IMR-90 (cell line): Measurements from ENCODE around the gene TPM2. TPM values are rescaled to one million over a fixed set of nuclear protein-coding genes. Genes with fewer than 3 reads are reported as not detected.

Experiments
- ATAC-seq: fragments of 200-7000 bp; cut with Tn5 transposase; 2 replicates; pipeline ENCODE4 v1.9.1; 2020; ENCODE audit warnings: low read depth, mild to moderate bottlenecking, moderate library complexity
- BruUV-seq: library from RNA; stranded (reverse); fragments of 400-500 nt; replicated peaks from 2 replicates; lab custom pipeline; 2021; lab: Mats Ljungman, UMichigan
- CTCF ChIA-PET: fragments of 300-600 bp; formaldehyde crosslinking; extraction: SDS; loops from one replicate; lab custom pipeline; 2021; ENCODE audit warnings: antibody characterized with exemption; lab: Yijun Ruan, JAX
- POLR2A ChIA-PET: fragments of 300-600 bp; sonication (Branson Sonifier 250); formaldehyde crosslinking; loops from one replicate; lab custom pipeline; 2022; ENCODE audit warnings: antibody characterized with exemption; ENCODE audit not compliant: unreplicated experiment; lab: Charles Lee
- DNase-seq: peaks from one replicate; pipeline ENCODE4 v3.0.0; 2013
- H2AFZ ChIP-seq: replicated peaks from 2 replicates; pipeline ENCODE3; 2013; ENCODE audit warnings: low read length, mild to moderate bottlenecking; ENCODE audit not compliant: poor library complexity
- H2AK5ac ChIP-seq: 2 replicates; pipeline ENCODE4 v1.6.1; 2013; ENCODE audit warnings: low read depth, low read length, inconsistent platforms
- H2AK9ac ChIP-seq: replicated peaks from 2 replicates; pipeline ENCODE3; 2013; ENCODE audit warnings: mild to moderate bottlenecking, low read depth, low read length, moderate library complexity; ENCODE audit not compliant: poor library complexity
- H2BK120ac ChIP-seq: 2 replicates; pipeline ENCODE4 v1.6.1; 2013; ENCODE audit warnings: low read depth, low read length, inconsistent platforms
- H2BK15ac ChIP-seq: 3 replicates; pipeline ENCODE4 v1.6.1; 2013; ENCODE audit warnings: low read depth, low read length, inconsistent platforms
- H2BK20ac ChIP-seq: 2 replicates; pipeline ENCODE4 v1.6.1; 2013; ENCODE audit warnings: low read depth, mild to moderate bottlenecking, inconsistent platforms, low read length, moderate library complexity
- H2BK5ac ChIP-seq: 2 replicates; pipeline ENCODE4 v1.6.1; 2013; ENCODE audit warnings: mild to moderate bottlenecking, low read depth, low read length, inconsistent platforms; ENCODE audit not compliant: poor library complexity, severe bottlenecking
- H3K14ac ChIP-seq: replicated peaks from 2 replicates; pipeline ENCODE4 v1.6.1; 2013; ENCODE audit warnings: low read depth, low read length, inconsistent platforms
- H3K18ac ChIP-seq: 2 replicates; pipeline ENCODE4 v1.6.1; 2013; ENCODE audit warnings: low read depth, low read length, control low read depth
- H3K23ac ChIP-seq: 2 replicates; pipeline ENCODE4 v1.6.1; 2013; ENCODE audit warnings: low read depth, low read length, inconsistent platforms
- H3K27ac ChIP-seq: 2 replicates; pipeline ENCODE4 v1.5.1; 2013; ENCODE audit warnings: mild to moderate bottlenecking, control low read depth, low read length; ENCODE audit not compliant: insufficient read depth
- H3K27me3 ChIP-seq: 2 replicates; pipeline ENCODE4 v1.6.1; 2013; ENCODE audit warnings: low read length; ENCODE audit not compliant: control insufficient read depth, insufficient read depth
- H3K36me3 ChIP-seq: 2 replicates; pipeline ENCODE4 v1.6.1; 2013; ENCODE audit warnings: low read length, mixed read lengths; ENCODE audit not compliant: control insufficient read depth, insufficient read depth
- H3K4ac ChIP-seq: 2 replicates; pipeline ENCODE4 v1.6.1; 2013; ENCODE audit warnings: low read depth, low read length, inconsistent platforms
- H3K4me1 ChIP-seq: 2 replicates; pipeline ENCODE4 v1.6.1; 2013; ENCODE audit warnings: low read length, mixed read lengths; ENCODE audit not compliant: control insufficient read depth, insufficient read depth
- H3K4me2 ChIP-seq: 2 replicates; pipeline ENCODE4 v1.6.1; 2013; ENCODE audit warnings: low read depth, mild to moderate bottlenecking, control low read depth, low read length, moderate library complexity
- H3K4me3 ChIP-seq: 2 replicates; pipeline ENCODE4 v1.5.1; 2013; ENCODE audit warnings: low read depth, mild to moderate bottlenecking, control low read depth, low read length, moderate library complexity; ENCODE audit not compliant: insufficient read depth
- H3K56ac ChIP-seq: 2 replicates; pipeline ENCODE4 v1.6.1; 2013; ENCODE audit warnings: low read length, inconsistent platforms; ENCODE audit not compliant: insufficient read depth; ENCODE audit errors: extremely low read depth
- H3K79me1 ChIP-seq, 2 experiments: 2 replicates each; pipeline ENCODE4 v1.6.1; 2013; ENCODE audit warnings: low read length in 2 of 2, inconsistent platforms in 1 of 2, low read depth in 1 of 2
- H3K9ac ChIP-seq: 2 replicates; pipeline ENCODE4 v1.6.1; 2013; ENCODE audit warnings: low read depth, low read length, control low read depth
- H3K9me1 ChIP-seq: 2 replicates; pipeline ENCODE4 v1.6.1; 2013; ENCODE audit warnings: low read length, inconsistent platforms; ENCODE audit not compliant: insufficient read depth
- H3K9me3 ChIP-seq: 2 replicates; pipeline ENCODE4 v1.6.1; 2013; ENCODE audit warnings: low read length; ENCODE audit not compliant: control insufficient read depth, insufficient read depth
- H4K20me1 ChIP-seq: 2 replicates; pipeline ENCODE4 v1.6.1; 2013; ENCODE audit warnings: low read length, inconsistent platforms; ENCODE audit not compliant: insufficient read depth
- H4K5ac ChIP-seq: 2 replicates; pipeline ENCODE4 v1.6.1; 2013; ENCODE audit warnings: mild to moderate bottlenecking, low read depth, low read length, control low read depth
- H4K8ac ChIP-seq, 2 experiments: 2 replicates each; pipeline ENCODE4 v1.6.1; 2013; ENCODE audit warnings: low read depth in 2 of 2, low read length in 2 of 2, control low read depth in 1 of 2, inconsistent platforms in 1 of 2
- H4K91ac ChIP-seq: 2 replicates; pipeline ENCODE4 v1.6.1; 2013; ENCODE audit warnings: low read depth, low read length, inconsistent platforms; ENCODE audit not compliant: insufficient read depth
- CHD1 ChIP-seq: IDR thresholded peaks from 2 replicates; pipeline ENCODE4 v1.6.1; 2012; ENCODE audit warnings: low read depth, low read length, improper control_type of control experiment
- CTCF ChIP-seq: conservative IDR thresholded peaks from 2 replicates; pipeline ENCODE4 v1.5.1; 2012; ENCODE audit warnings: mild to moderate bottlenecking, low read depth, low read length, improper control_type of control experiment
- ELK1 ChIP-seq: fragments of 150-350 bp; IDR thresholded peaks from 2 replicates; pipeline ENCODE4 v1.6.1; 2016; ENCODE audit warnings: low read depth, mild to moderate bottlenecking, low read length, moderate library complexity, borderline replicate concordance
- FOS ChIP-seq: fragments of 150-350 bp; IDR thresholded peaks from 2 replicates; pipeline ENCODE4 v1.6.1; 2016; ENCODE audit warnings: low read depth, low read length
- MAZ ChIP-seq: IDR thresholded peaks from 2 replicates; pipeline ENCODE4 v1.6.1; 2012; ENCODE audit warnings: low read depth, mild to moderate bottlenecking, low read length, improper control_type of control experiment, moderate library complexity, borderline replicate concordance
- MXI1 ChIP-seq: IDR thresholded peaks from 2 replicates; pipeline ENCODE4 v1.6.1; 2012; ENCODE audit warnings: low read depth, mild to moderate bottlenecking, low read length, moderate library complexity, borderline replicate concordance
- NFE2L2 ChIP-seq: fragments of 150-350 bp; IDR thresholded peaks from 2 replicates; pipeline ENCODE4 v1.6.1; 2016; ENCODE audit warnings: low read depth, mild to moderate bottlenecking, low read length
- POLR2A ChIP-seq: IDR thresholded peaks from 2 replicates; pipeline ENCODE4 v1.6.1; 2012; ENCODE audit warnings: mild to moderate bottlenecking, low read depth, low read length
- RFX5 ChIP-seq: IDR thresholded peaks from 2 replicates; pipeline ENCODE4 v1.8.0; 2012; ENCODE audit warnings: low read depth, mild to moderate bottlenecking, low read length, moderate library complexity
- SMC3 ChIP-seq: fragments of 150-350 bp; IDR thresholded peaks from 2 replicates; pipeline ENCODE4 v1.6.1; 2016; ENCODE audit warnings: low read depth, mild to moderate bottlenecking, antibody characterized with exemption, low read length, moderate library complexity
- USF2 ChIP-seq: fragments of 150-350 bp; IDR thresholded peaks from 2 replicates; pipeline ENCODE4 v1.6.1; 2017; ENCODE audit warnings: mild to moderate bottlenecking, antibody characterized with exemption, low read length, low read depth
- WGBS, 2 experiments: methylation state at CpG; one replicate each; pipeline versions ENCODE4 v1.1.5 to v1.1.7; 2013; ENCODE audit warnings: missing lambda C conversion rate in 2 of 2; ENCODE audit not compliant: insufficient read length in 1 of 2; ENCODE audit errors: extremely low coverage in 2 of 2; 5-methylcytosine and 5-hydroxymethylcytosine counted together
- dilution Hi-C: fragments of 300-500 bp; cut with HindIII; formaldehyde crosslinking; loops from one replicate; pipeline ENCODE4 v1.14.3; 2018; ENCODE audit warnings: low sequenced_read_pairs; ENCODE audit not compliant: unreplicated experiment
- in situ Hi-C: fragments of 300-500 bp; cut with MboI; formaldehyde crosslinking; loops from 3 replicates; pipeline ENCODE4 v1.14.3; 2019; ENCODE audit warnings: low sequenced_read_pairs, inconsistent platforms, mixed read lengths
- intact Hi-C: fragments of 100-400 bp; cut with micrococcal nuclease; formaldehyde crosslinking; loops from 2 replicates; pipeline ENCODE4 v1.10.0; 2022
- polyA plus RNA-seq, 3 experiments: library from polyadenylated mRNA; depleted of rRNA; stranded (reverse); fragments of >200 nt; gene quantifications; 2 replicates each; pipeline ENCODE4 v1.2.3, GENCODE V29; 2012; ENCODE audit warnings: low replicate concordance in 1 of 3
- total RNA-seq: library from RNA; depleted of rRNA; stranded (reverse); fragments of >200 nt; gene quantifications from 2 replicates; pipeline ENCODE4 v1.2.3, GENCODE V29; 2012

The TPM2 gene
- total and polyA plus RNA-seq, 2 of the 4 experiments (the other 2 are of a cell fraction), result 960 to 2,500 TPM

- H4K91ac ChIP-seq, result no peak overlapping the region
- H2BK120ac ChIP-seq, result no peak overlapping the region
- H3K36me3 ChIP-seq, result no peaks in the 10 kb centered on the region
- H4K8ac ChIP-seq, result no peak overlapping the region
- H3K9ac ChIP-seq, result no peak overlapping the region
- H3K4me2 ChIP-seq, result no peak overlapping the region
- no peak overlapping the region for H3K27ac ChIP-seq
- no peaks in the 10 kb centered on the region for H3K27me3 ChIP-seq
- peaks cover 13% of the 10 kb centered on the region; the same call in 1 of the 2 replicates for H3K4me1 ChIP-seq
- ChIA-PET CTCF (no interaction called here), POLR2A (interaction anchor here (0.6 kb wide), 1 partner anchor 36 kb away, joined by 5 read pairs; the partner anchor contains the start of gene TPM2)
- ATAC-seq (no peak), DNase-seq (no peak)
- no peak overlapping the region for H3K4ac ChIP-seq
- H3K14ac ChIP-seq, result no peak overlapping the region
- H4K5ac ChIP-seq, result no peak overlapping the region
- H3K56ac ChIP-seq, result no peak overlapping the region
- no peak overlapping the region for H2BK20ac ChIP-seq
- no peaks in the 10 kb centered on the region for H3K9me3 ChIP-seq
- no CpG with 5 or more reads among the region's 2 CpGs for WGBS, 2 experiments
- H3K79me1 ChIP-seq, result peaks cover 0 to 1% of the 10 kb centered on the region in 2 experiments; a peak in 3 of 4 replicates
- H2AK9ac ChIP-seq, result no peak overlapping the region
- BruUV-seq, result no TSS peak
- in situ Hi-C loops (loop anchor here (10.0 kb wide), 1 partner anchor 149 kb away; no protein-coding TSS in a partner anchor), dilution Hi-C loops (no loop called here), intact Hi-C loops (loop anchor here (10.0 kb wide), 2 partner anchors 161 to 169 kb away; partner anchors contain the start of genes HINT2 and SPAG8)
- H3K9me1 ChIP-seq, result peaks cover 4% of the 10 kb centered on the region; the same call in 1 of the 2 replicates
- no peak for TF ChIP-seq ELK1
- no peak for TF ChIP-seq FOS
- TF ChIP-seq NFE2L2, result no peak
- no peak for TF ChIP-seq USF2
- no peak for TF ChIP-seq CTCF
- TF ChIP-seq POLR2A, result no peak
- no peak for TF ChIP-seq MAZ
- no peak for TF ChIP-seq CHD1
- TF ChIP-seq RFX5, result no peak
- no peak for TF ChIP-seq SMC3
- no peak for TF ChIP-seq MXI1
- no peak overlapping the region for H2AFZ ChIP-seq
- no peak overlapping the region for H3K4me3 ChIP-seq
- no peak overlapping the region for H3K23ac ChIP-seq
- H4K20me1 ChIP-seq, result peaks cover 3% of the 10 kb centered on the region; the same call in 1 of the 2 replicates
- H2BK5ac ChIP-seq, result no peak overlapping the region
- no peak overlapping the region for H2AK5ac ChIP-seq
- H3K18ac ChIP-seq, result no peak overlapping the region
- H2BK15ac ChIP-seq, result no peak overlapping the region
These were observed 36.1 kb downstream of the TPM2 start for GRCh38 chr9:35653611-35654010.
